GM18502 (cell line): ENCODE results near the gene KLF16.

Experiments used
- ATAC-seq: cut with Tn5 transposase; IDR thresholded peaks from one replicate; pipeline ENCODE4 v1.9.1; 2021; ENCODE audit warnings: mild to moderate bottlenecking; ENCODE audit not compliant: unreplicated experiment, poor library complexity

Gene KLF16

DNA sequence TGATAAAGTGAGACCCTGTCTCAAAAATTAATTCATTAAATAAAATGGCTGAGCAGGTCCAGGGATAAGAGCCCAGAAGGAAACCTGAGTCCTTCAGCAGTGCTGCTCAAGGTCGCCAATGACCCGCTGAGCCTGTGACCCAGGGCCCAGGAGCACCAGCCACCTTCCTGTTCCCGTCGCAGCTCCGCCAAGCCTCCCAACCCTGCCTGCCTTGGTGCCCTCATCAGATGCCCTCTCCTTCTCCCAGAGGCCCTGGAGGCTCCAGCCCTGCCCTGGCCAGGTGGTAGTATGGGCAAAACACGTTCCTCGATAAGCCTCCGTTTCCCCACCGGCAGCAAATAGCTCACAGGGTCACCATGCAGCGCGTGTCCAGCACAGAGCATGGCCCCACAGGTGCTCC is 17.7 kb downstream of the KLF16 start:
- no peak for ATAC-seq

DNA sequence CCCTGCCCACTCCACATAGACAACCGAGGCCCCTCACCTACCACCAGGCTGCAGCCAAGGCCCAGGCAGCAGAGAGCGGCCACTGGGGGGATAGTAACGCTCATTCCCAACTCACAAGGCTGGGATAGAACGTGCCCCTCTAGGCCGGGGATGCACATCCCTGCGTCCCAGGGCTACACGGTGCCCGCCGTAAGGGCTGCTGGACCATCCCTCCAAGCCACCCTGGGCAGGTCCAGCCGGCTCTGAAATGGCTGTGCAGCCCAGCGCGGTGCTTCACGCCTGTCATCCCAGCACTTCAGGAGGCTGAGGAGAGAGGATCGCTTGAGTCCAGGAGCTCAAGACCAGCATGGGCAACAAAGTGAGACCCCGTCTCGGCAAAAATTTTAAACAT is 18.3 kb downstream of the KLF16 start:
- no peak for ATAC-seq

DNA sequence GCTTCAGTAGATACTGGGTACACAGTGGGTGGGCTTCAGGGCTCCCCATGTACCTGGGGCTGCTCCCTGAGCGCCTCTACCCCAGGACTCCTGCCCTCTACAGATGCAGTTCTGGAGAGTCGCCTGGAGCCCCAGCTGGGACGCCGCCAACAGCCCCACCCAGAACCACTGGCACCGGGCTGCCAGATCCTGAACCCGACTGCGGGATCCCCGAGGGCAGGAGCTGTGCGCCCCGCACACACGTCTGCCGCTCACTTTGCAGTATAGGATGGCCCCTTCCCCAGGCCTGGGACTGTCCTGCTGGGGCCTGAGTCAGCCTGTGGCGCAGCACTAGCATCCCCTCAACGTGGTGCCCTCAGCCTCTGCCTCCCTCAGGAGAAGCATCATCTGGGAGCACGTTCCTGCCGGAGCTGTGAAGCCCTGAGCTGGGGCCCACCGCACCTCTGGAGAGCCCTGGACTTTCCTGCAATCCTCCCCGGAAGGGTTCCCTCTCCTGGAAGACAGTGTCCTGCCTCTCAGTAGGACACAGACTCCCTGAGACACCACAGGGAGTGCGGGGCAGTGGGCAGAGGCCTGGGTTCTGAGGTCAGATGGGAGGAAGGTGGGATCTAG is 18.8 kb downstream of the KLF16 start:
- no peak for ATAC-seq

DNA sequence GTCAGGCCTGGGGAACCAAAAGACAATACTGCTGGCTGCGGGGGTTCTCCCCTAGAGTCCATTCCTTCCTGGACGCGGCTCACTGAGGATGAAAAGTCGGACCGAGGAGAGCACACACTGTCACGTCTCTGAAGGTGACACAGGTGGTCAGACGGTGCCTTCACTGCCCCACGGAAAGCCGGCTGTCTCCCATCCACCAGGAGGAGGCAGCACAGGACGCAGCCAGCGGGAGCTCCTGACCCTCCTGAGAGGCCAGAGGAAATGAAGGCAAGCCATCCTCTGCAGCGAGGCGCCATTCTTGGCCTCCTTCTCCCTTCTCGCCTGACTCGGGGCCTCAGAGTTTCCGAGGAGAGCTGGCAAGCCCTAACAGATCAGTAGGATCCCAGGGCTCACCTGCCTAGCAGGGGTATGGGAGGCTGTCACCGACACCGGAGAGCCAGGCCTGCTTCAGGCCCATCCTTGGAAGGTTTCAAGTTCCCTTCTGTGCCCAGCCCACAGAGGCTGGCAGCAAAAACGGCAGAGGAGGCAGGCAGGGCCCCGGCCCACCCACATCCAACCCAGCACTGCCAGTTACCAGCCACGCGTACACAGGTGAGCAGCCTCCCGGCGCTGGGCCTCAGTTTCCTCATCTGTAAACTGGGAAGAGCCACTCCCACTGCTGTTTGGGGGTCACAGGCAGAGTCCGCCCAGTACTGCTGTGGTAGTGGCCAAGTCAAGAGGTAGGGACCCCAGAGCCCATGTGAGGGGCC is 19.6 kb downstream of the KLF16 start:
- no peak for ATAC-seq

DNA sequence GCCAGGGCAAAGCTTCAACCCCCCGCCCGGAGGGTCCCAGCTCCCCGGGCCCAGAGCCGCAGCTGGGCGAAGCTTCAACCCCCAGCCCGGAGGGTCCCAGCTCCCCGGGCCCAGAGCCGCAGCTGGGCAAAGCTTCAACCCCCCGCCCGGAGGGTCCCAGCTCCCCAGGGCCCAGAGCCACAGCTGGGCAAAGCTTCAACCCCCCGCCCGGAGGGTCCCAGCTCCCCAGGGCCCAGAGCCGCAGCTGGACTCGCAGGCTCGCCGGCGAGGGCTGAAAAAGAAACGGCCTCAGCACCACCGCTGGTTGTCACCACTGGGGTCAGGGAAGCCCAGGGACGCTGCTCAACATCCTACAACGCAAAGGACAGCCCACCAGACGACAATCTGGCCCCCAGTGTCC is 20.3 kb downstream of the KLF16 start:
- no peak for ATAC-seq

DNA sequence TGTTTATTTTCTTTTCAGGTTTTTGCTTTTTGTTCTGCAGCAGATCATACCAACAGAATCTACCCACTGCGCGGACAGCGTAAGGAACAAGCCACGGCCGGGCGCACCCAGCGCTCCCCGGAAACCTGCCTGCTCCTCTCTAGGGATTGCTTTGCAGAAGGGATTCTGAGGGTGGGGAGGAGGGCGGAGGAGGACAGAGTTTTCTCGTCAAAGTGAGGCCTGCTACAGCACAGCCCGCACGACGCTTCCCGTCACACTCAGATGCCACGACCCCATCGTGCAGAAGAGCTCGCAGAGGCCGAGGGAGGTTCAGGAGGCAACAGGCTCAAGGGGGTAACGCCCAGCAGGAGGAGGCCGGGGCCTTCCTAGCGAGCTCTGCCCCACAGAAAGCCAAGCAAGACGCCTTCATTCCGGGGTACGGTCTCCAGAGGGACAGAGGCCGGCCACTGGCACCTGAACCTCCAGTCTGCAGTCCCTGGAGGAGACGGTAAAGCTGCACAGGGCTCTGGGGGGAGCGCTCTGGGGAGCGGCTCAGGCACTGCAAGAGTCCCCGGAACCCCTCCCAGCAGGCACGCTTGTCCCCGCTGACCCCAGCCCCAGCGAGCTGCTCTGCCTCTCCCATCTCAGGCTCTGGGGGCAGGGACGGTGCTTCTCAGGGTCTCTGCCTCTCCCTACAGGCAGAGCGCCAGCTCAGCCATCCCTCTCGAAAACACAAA is 22.0 kb downstream of the KLF16 start:
- ATAC-seq: no peak

DNA sequence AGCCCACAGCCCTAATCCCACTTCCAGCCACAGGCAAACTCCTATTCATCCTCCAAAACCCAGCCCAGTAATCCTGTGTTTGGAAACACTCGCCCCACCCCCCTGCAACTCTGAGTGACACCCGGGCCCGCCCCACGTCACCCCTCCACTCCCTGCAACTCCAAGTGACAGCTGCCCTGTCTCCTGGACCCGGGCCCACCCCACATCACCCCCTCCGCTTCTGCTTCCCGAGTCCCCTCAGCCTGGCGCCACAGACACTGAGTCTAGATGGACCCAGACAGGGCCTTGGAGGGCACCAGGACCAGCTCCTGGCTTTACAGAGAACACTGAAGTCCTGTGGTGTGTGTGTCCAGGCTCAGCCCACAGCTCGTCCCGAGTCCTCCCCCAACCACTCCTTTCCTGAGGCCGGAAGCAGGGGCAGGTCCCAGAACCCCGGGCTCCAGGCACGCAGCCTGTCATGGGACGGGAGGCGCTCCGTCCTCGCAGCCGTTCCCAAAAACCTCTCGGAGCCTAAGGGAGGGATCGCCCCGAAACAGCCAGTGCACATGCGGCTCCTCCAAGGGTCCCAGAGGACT is 22.8 kb downstream of the KLF16 start:
- no peak for ATAC-seq

DNA sequence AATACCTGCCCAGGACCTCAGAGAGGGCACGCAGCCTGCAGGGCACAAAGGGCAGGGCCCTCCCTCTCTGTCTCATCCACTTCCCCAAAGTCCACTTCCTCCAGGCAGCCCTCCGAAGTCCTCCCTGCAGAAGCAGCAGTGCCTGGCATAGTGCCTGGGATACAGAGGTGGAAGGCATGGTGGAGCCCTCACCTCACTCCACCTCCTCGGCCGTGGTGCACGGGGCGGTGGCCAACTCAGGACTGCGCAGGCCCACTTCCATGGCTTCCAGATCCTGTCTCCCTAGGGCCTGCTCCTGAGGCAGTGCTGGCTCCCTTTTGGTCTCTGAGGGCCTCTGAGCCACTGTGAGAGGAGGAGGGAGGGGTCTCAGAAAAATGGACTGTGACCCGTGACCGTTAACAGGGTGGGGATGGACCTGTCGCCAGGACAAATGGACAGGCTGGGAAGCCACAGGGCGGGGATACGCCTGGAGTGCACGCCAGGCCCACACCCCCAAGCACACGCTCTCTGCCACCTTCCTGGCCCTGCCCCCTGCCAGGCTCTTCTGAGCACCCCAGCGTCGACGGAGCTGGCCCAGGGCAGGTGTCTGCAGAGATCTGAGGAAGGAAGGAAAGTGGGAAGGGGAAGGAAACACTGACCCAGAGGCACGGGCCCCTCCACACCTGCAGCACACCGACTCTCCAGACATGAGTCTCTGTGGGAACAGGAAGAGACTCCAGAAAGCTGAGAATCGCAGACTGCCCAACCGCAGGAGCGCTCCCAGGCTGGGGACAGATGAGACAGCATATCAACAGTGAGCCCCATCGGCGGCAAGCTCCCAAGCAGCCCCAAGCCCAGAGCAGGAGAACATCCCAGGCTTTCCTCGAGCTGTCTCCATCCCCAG is 23.5 kb downstream of the KLF16 start:
- no peak for ATAC-seq

DNA sequence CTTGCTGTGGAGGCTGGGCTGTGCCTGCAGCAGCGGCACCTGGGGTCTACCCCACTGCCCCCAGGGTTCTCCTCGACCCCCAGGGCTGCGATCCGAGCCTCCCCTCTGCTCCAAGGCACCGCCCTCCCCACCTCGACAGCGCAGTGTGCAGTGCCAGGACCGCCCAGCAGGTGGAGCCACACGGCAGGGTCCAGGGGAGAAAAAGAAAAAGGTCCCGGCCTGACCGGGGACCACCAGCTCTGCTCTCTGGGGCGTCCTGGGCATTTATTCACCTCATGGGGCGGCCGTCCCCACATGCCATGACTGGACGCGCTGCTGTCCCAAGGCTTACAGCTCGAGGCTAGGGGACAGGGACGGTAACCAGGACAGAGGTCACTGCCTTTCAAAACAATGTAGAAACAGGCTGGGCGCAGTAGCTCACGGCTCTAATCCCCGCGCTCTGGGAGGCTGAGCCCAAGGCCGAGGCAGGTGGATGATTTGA is 25.7 kb downstream of the KLF16 start:
- ATAC-seq: no peak

DNA sequence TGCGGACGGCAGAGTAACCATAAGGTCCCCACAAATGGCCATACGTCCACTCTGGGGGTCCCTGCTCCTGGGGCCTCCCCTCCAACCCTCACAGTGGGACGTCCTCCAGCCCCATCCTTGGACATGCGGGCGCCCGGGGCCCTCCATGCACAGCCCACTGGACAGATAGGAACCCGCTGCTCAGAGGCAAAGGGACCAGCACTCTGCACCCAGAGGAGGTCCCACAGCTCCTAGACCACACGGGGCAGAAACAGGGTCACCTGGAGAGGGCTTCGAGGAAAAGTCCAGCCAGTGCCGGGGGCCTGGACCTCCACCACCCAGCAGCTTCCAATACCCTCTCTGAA is 26.2 kb downstream of the KLF16 start:
- ATAC-seq: no peak

DNA sequence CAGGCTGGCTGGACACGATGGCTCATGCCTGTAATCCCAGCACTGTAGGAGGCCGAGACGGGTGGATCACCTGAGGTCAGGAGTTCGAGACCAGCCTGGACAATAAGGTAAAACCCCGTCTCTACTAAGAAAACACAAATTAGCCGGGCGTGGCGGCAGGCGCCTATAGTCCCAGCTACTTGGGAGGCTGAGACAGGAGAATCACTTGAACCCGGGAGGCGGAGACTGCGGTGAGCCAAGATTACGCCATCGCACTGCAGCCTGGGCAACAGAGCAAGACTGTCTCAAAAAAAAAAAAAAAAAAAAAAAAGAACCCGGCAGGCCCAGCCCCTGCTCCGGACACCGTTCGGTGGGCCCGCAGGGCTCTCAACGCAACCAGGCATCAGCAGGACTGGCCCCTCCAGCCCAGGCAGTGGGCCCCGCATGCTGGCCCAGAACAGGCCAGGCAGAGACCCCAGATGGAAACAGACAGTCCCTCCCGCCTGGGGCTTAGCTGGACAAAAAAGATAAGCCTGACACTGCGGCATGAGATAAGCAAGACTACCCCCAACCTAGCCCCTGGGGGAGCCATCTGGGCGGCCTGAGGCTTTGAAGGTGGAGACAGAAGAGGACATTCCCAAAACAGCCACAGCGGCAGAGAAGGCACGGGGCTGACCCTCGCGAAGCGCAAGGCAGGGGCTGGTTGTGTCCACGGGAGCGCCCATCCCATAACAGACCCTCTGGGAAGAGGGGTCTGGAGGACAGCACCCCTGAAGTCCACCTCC is 26.7 kb downstream of the KLF16 start:
- no peak for ATAC-seq

DNA sequence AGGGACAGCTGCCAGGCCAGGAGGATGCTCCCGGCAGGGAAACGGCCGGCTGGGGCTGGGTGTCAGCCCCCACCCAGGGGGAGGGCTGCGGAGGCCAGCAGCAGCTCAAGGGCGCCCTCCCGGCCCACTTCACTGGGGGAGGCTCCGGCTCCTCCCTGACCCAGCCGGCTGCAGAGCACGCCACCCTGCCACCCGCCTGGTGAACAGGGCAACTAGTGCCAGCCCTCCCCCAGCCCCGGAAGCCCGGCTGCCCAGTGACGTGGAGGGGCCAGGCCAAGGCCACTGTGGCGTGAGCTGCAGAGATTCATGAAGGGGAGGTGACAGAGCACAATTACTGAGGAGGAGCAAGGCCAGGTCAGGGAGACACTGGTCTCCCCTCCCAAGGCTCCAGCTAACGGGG is 29.8 kb downstream of the KLF16 start:
- ATAC-seq: no peak

DNA sequence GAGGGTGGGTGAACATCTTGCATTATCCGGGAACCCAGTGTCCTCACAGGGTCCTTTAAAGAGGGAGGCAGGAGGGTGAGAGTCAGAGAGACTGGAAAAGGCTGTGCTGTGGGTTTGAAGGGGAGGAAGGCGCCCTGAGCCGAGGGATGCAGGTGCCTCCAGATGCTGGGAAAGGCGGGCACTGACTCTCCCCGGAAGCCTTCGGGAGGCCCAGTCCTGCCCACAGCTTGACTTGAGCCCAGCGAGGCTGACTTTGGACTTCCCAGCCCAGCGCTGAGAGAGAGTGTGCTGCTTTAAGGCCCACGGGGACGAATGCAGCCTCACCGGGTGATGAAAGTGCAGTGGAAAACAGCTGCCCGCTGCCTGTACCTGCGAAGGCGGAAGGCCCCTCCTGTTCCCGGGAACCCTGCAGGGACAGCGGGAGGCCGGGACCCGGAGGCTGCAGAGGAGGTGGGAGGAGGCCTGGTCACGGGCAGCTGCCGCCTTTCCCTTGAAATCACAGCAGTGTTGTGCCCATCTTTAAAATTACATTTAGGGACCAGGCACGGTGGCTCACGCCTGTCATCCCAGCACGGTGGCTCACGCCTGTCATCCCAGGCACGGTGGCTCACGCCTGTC is 31.2 kb downstream of the KLF16 start:
- ATAC-seq: no peak

DNA sequence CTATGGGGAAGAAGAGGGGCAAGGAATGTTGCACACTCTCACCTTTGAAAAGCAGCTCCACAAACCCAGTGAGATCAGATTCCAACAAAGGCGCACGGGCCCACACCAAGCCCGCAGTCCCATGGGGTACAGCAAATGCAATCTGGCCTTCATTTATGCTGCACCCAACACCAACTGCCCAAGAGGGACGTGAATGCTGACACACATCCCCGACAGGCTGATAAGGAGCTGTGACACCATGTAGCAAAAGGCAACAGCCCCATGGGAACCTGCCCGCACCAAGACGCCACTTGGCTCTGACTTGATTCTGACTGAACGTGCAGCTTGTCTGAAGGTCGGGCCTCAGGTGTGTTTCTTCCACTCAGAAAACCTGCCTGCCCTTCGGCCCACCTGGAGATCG is 32.4 kb downstream of the KLF16 start:
- ATAC-seq: no peak

DNA sequence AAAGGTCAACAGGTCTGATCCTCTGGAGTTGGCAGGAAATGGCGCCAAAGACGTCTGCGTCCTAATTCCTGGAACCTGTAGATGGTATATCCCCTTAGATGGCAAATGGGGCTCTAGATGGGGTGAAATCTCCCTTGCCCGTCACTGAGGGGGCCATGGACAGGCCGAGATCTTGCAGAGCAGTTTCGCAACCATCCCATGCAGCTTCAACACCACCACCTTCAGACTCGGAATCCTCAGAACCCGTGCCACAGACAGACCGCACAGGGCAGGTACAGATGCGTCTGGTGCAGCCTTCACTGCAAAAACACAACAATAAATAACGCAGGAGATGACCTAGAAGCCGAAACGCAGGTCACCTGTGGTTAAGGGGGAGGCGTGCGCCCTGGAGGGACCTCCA is 32.8 kb downstream of the KLF16 start:
- no peak for ATAC-seq

DNA sequence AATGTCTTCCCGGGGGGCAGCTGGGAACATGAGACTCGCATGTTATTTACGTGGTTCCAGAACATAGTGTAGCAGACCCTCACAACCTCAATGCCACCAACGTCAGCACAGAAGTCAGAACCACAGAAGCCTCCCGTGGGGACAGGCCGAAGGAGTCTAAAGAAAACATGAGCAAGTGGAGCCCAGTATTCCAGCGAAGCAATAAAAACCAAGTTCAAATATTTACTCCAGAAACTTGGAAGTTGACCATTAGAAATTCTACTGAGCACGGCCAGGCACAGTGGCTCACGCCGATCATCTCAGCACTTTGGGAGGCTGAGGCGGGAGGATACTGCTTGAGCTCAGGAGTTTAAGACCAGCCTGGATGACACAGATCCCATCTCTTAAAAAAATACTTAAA is 33.4 kb downstream of the KLF16 start:
- no peak for ATAC-seq

DNA sequence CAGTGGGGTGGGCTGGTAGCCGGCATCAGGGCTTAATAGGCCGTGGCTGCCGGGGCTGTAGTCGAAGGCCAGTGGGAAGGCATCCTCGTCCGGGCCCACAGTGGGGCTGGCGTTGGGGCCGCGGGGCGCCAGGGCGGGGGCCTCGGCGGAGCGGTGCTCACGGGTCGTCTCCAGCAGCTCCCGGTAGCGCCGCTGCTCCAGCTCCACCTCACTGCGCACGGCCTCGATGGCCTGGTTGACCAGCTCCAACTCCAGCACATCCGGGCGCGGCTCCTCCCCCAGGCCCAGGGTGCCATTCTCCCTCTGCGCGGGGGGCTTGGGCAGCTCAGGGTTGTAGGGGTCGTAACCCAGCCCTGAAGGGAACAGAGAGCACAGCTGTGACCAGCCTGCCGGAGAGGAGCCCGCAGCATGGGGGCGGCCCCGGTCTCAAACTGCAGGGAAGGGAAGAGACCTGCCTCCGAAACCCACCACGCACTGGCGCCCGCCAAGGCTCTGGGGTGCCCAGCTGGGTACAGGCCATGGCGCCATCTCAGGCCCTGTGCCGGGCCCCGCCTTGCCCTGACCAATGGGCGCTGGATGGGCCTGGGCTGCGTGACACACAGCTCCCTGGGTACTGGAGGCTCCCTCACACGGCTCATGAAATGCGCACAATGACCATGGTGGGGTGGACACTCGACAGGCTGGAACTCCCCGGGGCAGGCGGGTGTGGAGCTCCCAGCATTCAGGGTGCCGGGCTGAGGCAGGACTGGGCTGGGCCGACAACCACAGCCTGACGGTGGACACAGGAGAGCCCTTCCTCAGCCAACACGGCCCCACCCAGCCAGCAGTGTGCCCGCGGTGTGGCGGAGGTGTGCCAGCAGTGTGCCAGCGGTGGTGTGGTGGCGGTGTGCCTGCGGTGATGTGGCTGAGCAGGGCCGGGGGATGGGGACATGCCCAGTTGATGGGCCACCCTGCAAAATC is 34.8 kb downstream of the KLF16 start:
- no peak for ATAC-seq
